Measurements from ENCODE around the gene ZNF22. TPM values are rescaled to one million over a fixed set of nuclear protein-coding genes. Genes with fewer than 3 reads are reported as not detected.

The ZNF22 gene
- total RNA-seq, 1 experiment from 2014 or later: 13.5 TPM

- intact Hi-C loops (cut with micrococcal nuclease): no loop called here
- H3K4me3 ChIP-seq (replicated peaks in 1 of 2; ENCODE audit: low read depth in 1 of 2, low read length in 2 of 2): no peak overlapping the region
- 0 out of 2 replicates have a peak, but pooled peaks cover 4% of the 10 kb centered on the region for H3K27me3 ChIP-seq (ENCODE audit: insufficient read depth, low read length)
- no peak overlapping the region for H3K4me2 ChIP-seq (ENCODE audit: low read length)
- H3K9me3 ChIP-seq (ENCODE audit: control insufficient read depth in 1 of 2, insufficient read depth in 1 of 2, low read depth in 1 of 2, low read length in 2 of 2): no peaks in the 10 kb centered on the region
- H3K9me2 ChIP-seq (ENCODE audit: insufficient read depth): no peaks in the 10 kb centered on the region
- BruUV-seq (replicated peaks): no TSS peak
- no peak overlapping the region for H3K9ac ChIP-seq (ENCODE audit: low read length)
- H3K27ac ChIP-seq (ENCODE audit: low read depth, low read length): no peak overlapping the region
- RAD21 ChIA-PET (ENCODE audit: low non-redundant PET in 1 of 2, low total read pairs in 2 of 2, uncharacterized antibody in 2 of 2, unreplicated experiment in 2 of 2): no interaction called here
- H3K4me1 ChIP-seq (ENCODE audit: control insufficient read depth in 1 of 2, insufficient read depth in 2 of 2, low read length in 2 of 2): no peaks in the 10 kb centered on the region
- POLR2A ChIA-PET: no interaction called here
- H3K79me2 ChIP-seq (ENCODE audit: insufficient read depth, low read length): no peaks in the 10 kb centered on the region
- H2AFZ ChIP-seq (ENCODE audit: low read depth, low read length, poor library complexity, severe bottlenecking): no peak overlapping the region
- CTCF ChIA-PET: no interaction called here
- H3K36me3 ChIP-seq (ENCODE audit: control insufficient read depth in 1 of 2, insufficient read depth in 2 of 2, low read length in 2 of 2): no peaks in the 10 kb centered on the region
- DNase-seq (ENCODE audit: low read depth, low spot score) (no peak), ATAC-seq (no peak)
- no peak for TF ChIP-seq EZH2phosphoT487 (IDR thresholded peaks at IDR 0.05; ENCODE audit: borderline replicate concordance)
- no peak for TF ChIP-seq ZBTB33 (IDR thresholded peaks at IDR 0.05; ENCODE audit: extremely low read depth, insufficient replicate concordance, low read length)
- TF ChIP-seq YY1 (IDR thresholded peaks at IDR 0.05; ENCODE audit: extremely low read depth, insufficient replicate concordance, low read depth, low read length): no peak
- TF ChIP-seq EGR1 (IDR thresholded peaks at IDR 0.05; ENCODE audit: low read depth): no peak
- no peak for TF ChIP-seq CEBPB (IDR thresholded peaks at IDR 0.05; ENCODE audit: low read depth)
- H4K20me1 ChIP-seq (ENCODE audit: insufficient read depth): no peaks in the 10 kb centered on the region
Observed at GRCh38 chr10:45035673-45036072, 35.0 kb downstream of the ZNF22 start.

GRCh38 chr10:45040921-45041542 lies 40.3 kb downstream of the ZNF22 start:
- H3K9ac ChIP-seq (ENCODE audit: low read length): no peak overlapping the region
- no peak for TF ChIP-seq ELF1 (IDR thresholded peaks at IDR 0.05; ENCODE audit: borderline replicate concordance, low read depth)
- TF ChIP-seq EZH2 (IDR thresholded peaks at IDR 0.05): no peak
- no peak for TF ChIP-seq ZFX (IDR thresholded peaks at IDR 0.05)
- no peak for TF ChIP-seq CTCF (IDR thresholded peaks at IDR 0.05 in 2 of 3, conservative IDR thresholded peaks at IDR 0.05 in 1 of 3; ENCODE audit: borderline replicate concordance in 1 of 3, insufficient read depth in 1 of 3, low read depth in 2 of 3, low read length in 2 of 3)
- TF ChIP-seq CBX3 (IDR thresholded peaks at IDR 0.05; ENCODE audit: low read depth): no peak
- no peak for TF ChIP-seq POLR2AphosphoS5 (IDR thresholded peaks at IDR 0.05; ENCODE audit: low read depth, low read length)
- no peak for TF ChIP-seq POLR2A (IDR thresholded peaks at IDR 0.05; ENCODE audit: borderline replicate concordance, extremely low read depth, insufficient read depth, insufficient read length)
- TF ChIP-seq FOSL1 (IDR thresholded peaks at IDR 0.05; ENCODE audit: low read depth): no peak
- no peak for TF ChIP-seq ZNF274 (IDR thresholded peaks at IDR 0.05; ENCODE audit: low read depth, low read length)
- no peak for TF ChIP-seq SRF (IDR thresholded peaks at IDR 0.05; ENCODE audit: low read depth)
- no peak for TF ChIP-seq ATF3 (IDR thresholded peaks at IDR 0.05)
- H3K4me1 ChIP-seq (ENCODE audit: control insufficient read depth in 1 of 2, insufficient read depth in 2 of 2, low read length in 2 of 2): no peaks in the 10 kb centered on the region
- RAD21 ChIA-PET (ENCODE audit: low non-redundant PET in 1 of 2, low total read pairs in 2 of 2, uncharacterized antibody in 2 of 2, unreplicated experiment in 2 of 2): no interaction called here
- DNase-seq (ENCODE audit: low read depth, low spot score): no peak
- no peaks in the 10 kb centered on the region for H3K9me2 ChIP-seq (ENCODE audit: insufficient read depth)
- no TSS peak for BruUV-seq (replicated peaks)
- intact Hi-C loops (cut with micrococcal nuclease): no loop called here
- no peak overlapping the region for H3K27ac ChIP-seq (ENCODE audit: low read depth, low read length)
- no peak overlapping the region for H2AFZ ChIP-seq (ENCODE audit: low read depth, low read length, poor library complexity, severe bottlenecking)
- H3K9me3 ChIP-seq (ENCODE audit: control insufficient read depth in 1 of 2, insufficient read depth in 1 of 2, low read depth in 1 of 2, low read length in 2 of 2): no peaks in the 10 kb centered on the region
- H4K20me1 ChIP-seq (ENCODE audit: insufficient read depth): no peaks in the 10 kb centered on the region; the same call in 1 of the 2 replicates
- no peaks in the 10 kb centered on the region for H3K79me2 ChIP-seq (ENCODE audit: insufficient read depth, low read length)
- H3K4me3 ChIP-seq (replicated peaks in 1 of 2; ENCODE audit: low read depth in 1 of 2, low read length in 2 of 2): no peak overlapping the region
- no peak for ATAC-seq
- CTCF ChIA-PET: no interaction called here
- H3K36me3 ChIP-seq (ENCODE audit: control insufficient read depth in 1 of 2, insufficient read depth in 2 of 2, low read length in 2 of 2): no peaks in the 10 kb centered on the region
- H3K4me2 ChIP-seq (ENCODE audit: low read length): no peak overlapping the region
- 0 out of 2 replicates have a peak, but pooled peaks cover 4% of the 10 kb centered on the region for H3K27me3 ChIP-seq (ENCODE audit: insufficient read depth, low read length)
- POLR2A ChIA-PET: interaction anchor here (0.8 kb wide), 1 partner anchor 62 kb away, joined by 3 read pairs; the partner anchor contains the start of gene DEPP1
